HepG2 (cell line): ENCODE data around the gene CADM2.

Source experiments
- ASH2L ChIP-seq: fragments of 300-600, 200-600 bp; sonication (generic); IDR thresholded peaks from 2 replicates; pipeline ENCODE4 v1.7.0; 2017; ENCODE audit warnings: low read depth, mild to moderate bottlenecking, moderate library complexity, mixed read lengths, low read length; ENCODE audit not compliant: insufficient read length
- EZH2 ChIP-seq: conservative IDR thresholded peaks from 2 replicates; pipeline ENCODE4 v1.6.1; 2012; ENCODE audit warnings: mild to moderate bottlenecking, low read depth, low read length, moderate library complexity
- ZKSCAN8 ChIP-seq: IDR thresholded peaks from 2 replicates; pipeline ENCODE4 v1.6.1; 2016; ENCODE audit warnings: borderline replicate concordance, missing genetic modification reagents, missing compliant biosample characterization
- ZNF441 ChIP-seq: sonication (generic); formaldehyde crosslinking; IDR thresholded peaks from 2 replicates; pipeline ENCODE4 v1.7.0; 2021; ENCODE audit warnings: missing genetic modification reagents, borderline replicate concordance
- ZNF484 ChIP-seq: sonication (generic); formaldehyde crosslinking; IDR thresholded peaks from 2 replicates; pipeline ENCODE4 v1.5.1; 2020; ENCODE audit warnings: mild to moderate bottlenecking, low read depth, missing genetic modification reagents, borderline replicate concordance

GRCh38 chr3:85781806-85782205, 823.0 kb downstream of the CADM2 start:
- TF ChIP-seq ZNF484 = no peak
- TF ChIP-seq EZH2 = no peak
- no peak for TF ChIP-seq ASH2L
- TF ChIP-seq ZNF441 (CRISPR knock-in tag) = no peak
- TF ChIP-seq ZKSCAN8 (CRISPR knock-in tag) = no peak
